ENCODE results near the gene SNED1.

SNED1 gene

GRCh38 chr2:240952496-240953246 lies 45.7 kb upstream of the SNED1 start:
- H3K36me3 ChIP-seq, result no peaks in the 10 kb centered on the region
- no peak for TF ChIP-seq CTCF (IDR thresholded peaks at IDR 0.05)
- H3K4me3 ChIP-seq, result no peak overlapping the region
- no peaks in the 10 kb centered on the region for H3K9me3 ChIP-seq
- intact Hi-C loops (cut with DNase I; ENCODE audit: low total_unique reads), result no loop called here
- no peak overlapping the region for H3K27ac ChIP-seq
- DNase-seq, result peak in 1 of 2 donors; percentile 15
- H3K27me3 ChIP-seq, result peaks cover 0 to 57% of the 10 kb centered on the region in 2 donors
- peaks cover 0 to 3% (median 1%) of the 10 kb centered on the region in 4 donors for H3K4me1 ChIP-seq

GRCh38 chr2:240953426-240954410 lies 44.7 kb upstream of the SNED1 start:
- intact Hi-C loops (cut with DNase I; ENCODE audit: low total_unique reads), result no loop called here
- H3K4me1 ChIP-seq, result peaks cover 0 to 7% (median 3%) of the 10 kb centered on the region in 4 donors
- TF ChIP-seq CTCF (IDR thresholded peaks at IDR 0.05), result no peak
- no peak overlapping the region for H3K27ac ChIP-seq
- H3K9me3 ChIP-seq, result no peaks in the 10 kb centered on the region
- H3K4me3 ChIP-seq, result no peak overlapping the region
- H3K27me3 ChIP-seq, result peaks cover 0 to 67% of the 10 kb centered on the region in 2 donors
- no peaks in the 10 kb centered on the region for H3K36me3 ChIP-seq
- peak; percentile 11 to 12 for DNase-seq

- Histone ChIP-seq H3K27me3 (peaks cover 0 to 68% of the 10 kb centered on the region in 2 donors), H3K27ac (no peak overlapping the region), H3K4me3 (no peak overlapping the region), H3K9me3 (no peaks in the 10 kb centered on the region), H3K4me1 (peaks cover 0 to 7% (median 3%) of the 10 kb centered on the region in 4 donors), H3K36me3 (no peaks in the 10 kb centered on the region)
- intact Hi-C loops (cut with DNase I; ENCODE audit: low total_unique reads), result no loop called here
- no peak for TF ChIP-seq CTCF (IDR thresholded peaks at IDR 0.05)
- no peak for DNase-seq
These were observed 43.7 kb upstream of the SNED1 start for GRCh38 chr2:240954436-240955305.

- peaks cover 0 to 71% of the 10 kb centered on the region in 2 donors for H3K27me3 ChIP-seq
- TF ChIP-seq CTCF (IDR thresholded peaks at IDR 0.05), result no peak
- H3K4me3 ChIP-seq, result no peak overlapping the region
- no peaks in the 10 kb centered on the region for H3K36me3 ChIP-seq
- intact Hi-C loops (cut with DNase I; ENCODE audit: low total_unique reads), result no loop called here
- H3K27ac ChIP-seq, result no peak overlapping the region
- peaks cover 0 to 7% (median 3%) of the 10 kb centered on the region in 4 donors for H3K4me1 ChIP-seq
- H3K9me3 ChIP-seq, result no peaks in the 10 kb centered on the region
- DNase-seq, result peak in 1 of 2 donors; percentile 16
These were observed 42.9 kb upstream of the SNED1 start for GRCh38 chr2:240955306-240956170.
